ENCODE measurements around the gene AGAP2. TPM values are rescaled to one million over a fixed set of nuclear protein-coding genes. Genes with fewer than 3 reads are reported as not detected.
A peak's percentile ranks its signal among the peaks of the same experiment; 100 is the strongest.

AGAP2 gene
- total RNA-seq, 2 donors from 2014 or later = 0.75 to 4.8 TPM

- no peak for TF ChIP-seq CTCF (IDR thresholded peaks at IDR 0.05)
- H3K27ac ChIP-seq = peak overlapping the region in 1 of 2 donors; percentile 95
- H3K4me3 ChIP-seq = no peak overlapping the region
- peaks cover 2 to 3% of the 10 kb centered on the region in 2 donors for H3K27me3 ChIP-seq
- no peak for DNase-seq (ENCODE audit: low spot score)
- no peaks in the 10 kb centered on the region for H3K9me3 ChIP-seq
- H3K36me3 ChIP-seq = peaks cover 24% of the 10 kb centered on the region
- peaks cover 0 to 22% of the 10 kb centered on the region in 2 donors for H3K4me1 ChIP-seq
These were observed 5.2 kb upstream of the AGAP2 start for GRCh38 chr12:57743769-57744168.

- Histone ChIP-seq H3K27ac (peak overlapping the region in 1 of 2 donors; percentile 57), H3K9me3 (no peaks in the 10 kb centered on the region), H3K36me3 (peaks cover 8% of the 10 kb centered on the region), H3K4me3 (peak overlapping the region in 1 of 2 donors; percentile 15), H3K27me3 (peaks cover 8 to 20% of the 10 kb centered on the region in 2 donors), H3K4me1 (peaks cover 0 to 39% of the 10 kb centered on the region in 2 donors)
- TF ChIP-seq CTCF (IDR thresholded peaks at IDR 0.05) = no peak
- no peak for DNase-seq (ENCODE audit: low spot score)
These were observed 3.5 kb upstream of the AGAP2 start for GRCh38 chr12:57741844-57742738.

- Histone ChIP-seq H3K9me3 (no peaks in the 10 kb centered on the region), H3K4me3 (peak overlapping the region in 1 of 2 donors; percentile 15), H3K27me3 (peaks cover 8 to 25% of the 10 kb centered on the region in 2 donors), H3K4me1 (peaks cover 0 to 46% of the 10 kb centered on the region in 2 donors), H3K36me3 (peaks cover under 1% of the 10 kb centered on the region), H3K27ac (no peak overlapping the region)
- no peak for TF ChIP-seq CTCF (IDR thresholded peaks at IDR 0.05)
- no peak for DNase-seq (ENCODE audit: low spot score)
These were observed 2.9 kb upstream of the AGAP2 start for GRCh38 chr12:57741413-57741789.

- H3K27ac ChIP-seq = no peak overlapping the region
- TF ChIP-seq CTCF (IDR thresholded peaks at IDR 0.05) = no peak
- peaks cover 0 to 46% of the 10 kb centered on the region in 2 donors for H3K4me1 ChIP-seq
- H3K27me3 ChIP-seq = peaks cover 11 to 29% of the 10 kb centered on the region in 2 donors
- H3K4me3 ChIP-seq = no peak overlapping the region
- DNase-seq (ENCODE audit: low spot score) = no peak
- H3K36me3 ChIP-seq = no peaks in the 10 kb centered on the region
- no peaks in the 10 kb centered on the region for H3K9me3 ChIP-seq
These were observed 2.3 kb upstream of the AGAP2 start for GRCh38 chr12:57740656-57741412.

GRCh38 chr12:57739914-57740538, 1.5 kb upstream of the AGAP2 start:
- Histone ChIP-seq H3K4me3 (no peak overlapping the region), H3K9me3 (no peaks in the 10 kb centered on the region), H3K27ac (no peak overlapping the region), H3K36me3 (no peaks in the 10 kb centered on the region), H3K4me1 (peaks cover 0 to 48% of the 10 kb centered on the region in 2 donors), H3K27me3 (peaks cover 16 to 29% of the 10 kb centered on the region in 2 donors)
- DNase-seq (ENCODE audit: low spot score) = no peak
- no peak for TF ChIP-seq CTCF (IDR thresholded peaks at IDR 0.05)
